ENCODE results near the gene HTR2A. TPM values are rescaled to one million over a fixed set of nuclear protein-coding genes. Genes with fewer than 3 reads are reported as not detected.
A peak's percentile ranks its signal among the peaks of the same experiment; 100 is the strongest.
"Not testable (repeated sequence)": the region's sequence is repeated elsewhere in the genome, so short reads cannot be mapped to it uniquely, and the experiment has no call there.

The HTR2A gene
- total RNA-seq, 1 experiment from 2014 or later = not detected

GRCh38 chr13:46817838-46818476 lies 78.9 kb downstream of the HTR2A start:
- Histone ChIP-seq H3K27ac (no peak overlapping the region), H3K9me3 (replicated peaks) (no peaks in the 10 kb centered on the region), H3K4me3 (no peak overlapping the region), H3K4me1 (replicated peaks) (no peaks in the 10 kb centered on the region; the same call in 1 of the 2 replicates), H3K27me3 (replicated peaks) (no peaks in the 10 kb centered on the region), H3K36me3 (no peaks in the 10 kb centered on the region)
- DNase-seq (ENCODE audit: low read depth in 1 of 2, low spot score in 2 of 2) = no peak

GRCh38 chr13:46817095-46817494 lies 79.8 kb downstream of the HTR2A start:
- no peak for DNase-seq (ENCODE audit: low read depth in 1 of 2, low spot score in 2 of 2)
- no peak overlapping the region for H3K4me3 ChIP-seq

GRCh38 chr13:46816371-46816770 lies 80.5 kb downstream of the HTR2A start:
- H3K9me3 ChIP-seq (replicated peaks) = no peaks in the 10 kb centered on the region
- H3K4me3 ChIP-seq = no peak overlapping the region
- H3K27ac ChIP-seq = no peak overlapping the region
- no peaks in the 10 kb centered on the region; the same call in 1 of the 2 replicates for H3K4me1 ChIP-seq (replicated peaks)
- H3K27me3 ChIP-seq (replicated peaks) = no peaks in the 10 kb centered on the region
- H3K36me3 ChIP-seq = no peaks in the 10 kb centered on the region
- no peak for DNase-seq (ENCODE audit: low read depth in 1 of 2, low spot score in 2 of 2)

More at GRCh38 chr13:46817095-46817494, 79.8 kb downstream of the HTR2A start:
- H3K27ac ChIP-seq = no peak overlapping the region
- H3K27me3 ChIP-seq (replicated peaks) = no peaks in the 10 kb centered on the region
- H3K36me3 ChIP-seq = no peaks in the 10 kb centered on the region
- no peaks in the 10 kb centered on the region; the same call in 1 of the 2 replicates for H3K4me1 ChIP-seq (replicated peaks)
- H3K9me3 ChIP-seq (replicated peaks) = no peaks in the 10 kb centered on the region

- Histone ChIP-seq H3K9me3 (replicated peaks) (no peaks in the 10 kb centered on the region), H3K4me3 (no peak overlapping the region), H3K36me3 (no peaks in the 10 kb centered on the region), H3K27ac (no peak overlapping the region), H3K4me1 (replicated peaks) (no peaks in the 10 kb centered on the region; the same call in 1 of the 2 replicates), H3K27me3 (replicated peaks) (no peaks in the 10 kb centered on the region)
- DNase-seq (ENCODE audit: low read depth in 1 of 2, low spot score in 2 of 2) = no peak
These were observed 84.5 kb downstream of the HTR2A start for GRCh38 chr13:46812301-46812797.

- Histone ChIP-seq H3K9me3 (replicated peaks) (no peaks in the 10 kb centered on the region), H3K4me1 (replicated peaks) (no peaks in the 10 kb centered on the region), H3K36me3 (no peaks in the 10 kb centered on the region), H3K27me3 (replicated peaks) (no peaks in the 10 kb centered on the region), H3K4me3 (no peak overlapping the region), H3K27ac (no peak overlapping the region)
- DNase-seq (ENCODE audit: low read depth in 1 of 2, low spot score in 2 of 2) = no peak
These were observed 86.4 kb downstream of the HTR2A start for GRCh38 chr13:46810440-46810839.

- H3K27ac ChIP-seq = peak overlapping the region; percentile 49
- H3K4me3 ChIP-seq; H3K27me3 ChIP-seq (replicated peaks); DNase-seq (ENCODE audit: low read depth in 1 of 2, low spot score in 2 of 2); H3K9me3 ChIP-seq (replicated peaks); H3K36me3 ChIP-seq: not testable (repeated sequence)
- H3K4me1 ChIP-seq (replicated peaks) = peaks cover 50% of the 10 kb centered on the region
These were observed 91.9 kb downstream of the HTR2A start for GRCh38 chr13:46804921-46805320.

GRCh38 chr13:46804391-46804815 lies 92.5 kb downstream of the HTR2A start:
- Histone ChIP-seq H3K36me3 (no peaks in the 10 kb centered on the region), H3K27me3 (replicated peaks) (no peaks in the 10 kb centered on the region), H3K9me3 (replicated peaks) (no peaks in the 10 kb centered on the region), H3K4me1 (replicated peaks) (peaks cover 50% of the 10 kb centered on the region), H3K4me3 (no peak overlapping the region), H3K27ac (peak overlapping the region; percentile 58)
- peak; percentile 74 for DNase-seq (ENCODE audit: low read depth in 1 of 2, low spot score in 2 of 2)

GRCh38 chr13:46803586-46803985 lies 93.3 kb downstream of the HTR2A start:
- no peak overlapping the region for H3K4me3 ChIP-seq
- no peaks in the 10 kb centered on the region for H3K9me3 ChIP-seq (replicated peaks)
- H3K4me1 ChIP-seq (replicated peaks) = peaks cover 50% of the 10 kb centered on the region
- H3K27ac ChIP-seq = peak overlapping the region; percentile 58
- no peak for DNase-seq (ENCODE audit: low read depth in 1 of 2, low spot score in 2 of 2)
- no peaks in the 10 kb centered on the region for H3K36me3 ChIP-seq
- H3K27me3 ChIP-seq (replicated peaks) = no peaks in the 10 kb centered on the region

GRCh38 chr13:46801858-46802257 lies 95.0 kb downstream of the HTR2A start:
- Histone ChIP-seq H3K27ac (peak overlapping the region; percentile 2; the same call in 1 of the 2 replicates), H3K36me3 (peaks cover under 1% of the 10 kb centered on the region; the same call in 1 of the 2 replicates), H3K4me3 (no peak overlapping the region), H3K4me1 (replicated peaks) (peaks cover 57% of the 10 kb centered on the region), H3K9me3 (replicated peaks) (no peaks in the 10 kb centered on the region), H3K27me3 (replicated peaks) (no peaks in the 10 kb centered on the region)
- no peak for DNase-seq (ENCODE audit: low read depth in 1 of 2, low spot score in 2 of 2)

GRCh38 chr13:46799139-46799538 lies 97.7 kb downstream of the HTR2A start:
- Histone ChIP-seq H3K27ac (no peak overlapping the region), H3K4me3 (no peak overlapping the region), H3K4me1 (replicated peaks) (peaks cover 51% of the 10 kb centered on the region), H3K27me3 (replicated peaks) (no peaks in the 10 kb centered on the region), H3K36me3 (peaks cover 9% of the 10 kb centered on the region), H3K9me3 (replicated peaks) (no peaks in the 10 kb centered on the region)
- no peak for DNase-seq (ENCODE audit: low read depth in 1 of 2, low spot score in 2 of 2)

GRCh38 chr13:46797501-46798237 lies 99.2 kb downstream of the HTR2A start:
- Histone ChIP-seq H3K9me3 (replicated peaks) (no peaks in the 10 kb centered on the region), H3K4me1 (replicated peaks) (peaks cover 36% of the 10 kb centered on the region), H3K36me3 (peaks cover 13% of the 10 kb centered on the region), H3K27ac (peak overlapping the region; percentile 71), H3K27me3 (replicated peaks) (no peaks in the 10 kb centered on the region), H3K4me3 (peak overlapping the region; percentile 76)
- no peak for DNase-seq (ENCODE audit: low read depth in 1 of 2, low spot score in 2 of 2)

GRCh38 chr13:46796515-46797474 lies 100.1 kb downstream of the HTR2A start, which contains the start of gene ESD:
Gene ESD (minus strand): TSS chr13:46797161. CDS start chr13:46791413, 5,748 bp downstream.
- Histone ChIP-seq H3K27me3 (replicated peaks) (no peaks in the 10 kb centered on the region), H3K27ac (peak within 1 kb of the TSS; percentile 71), H3K9me3 (replicated peaks) (no peaks in the 10 kb centered on the region), H3K4me1 (replicated peaks) (peaks cover 27% of the 10 kb centered on the region), H3K36me3 (peaks cover 13% of the 10 kb centered on the region), H3K4me3 (peak within 1 kb of the TSS; percentile 76)
- peak; percentile 86 to 93 for DNase-seq (ENCODE audit: low read depth in 1 of 2, low spot score in 2 of 2)

GRCh38 chr13:46796129-46796514 lies 100.7 kb downstream of the HTR2A start:
- DNase-seq (ENCODE audit: low read depth in 1 of 2, low spot score in 2 of 2) = no peak
- Histone ChIP-seq H3K27me3 (replicated peaks) (no peaks in the 10 kb centered on the region), H3K36me3 (peaks cover 18% of the 10 kb centered on the region), H3K4me3 (peak overlapping the region; percentile 76), H3K27ac (no peak overlapping the region), H3K9me3 (replicated peaks) (no peaks in the 10 kb centered on the region), H3K4me1 (replicated peaks) (peaks cover 21% of the 10 kb centered on the region)
